ENCODE results near the gene DNMBP. TPM values are rescaled to one million over a fixed set of nuclear protein-coding genes. Genes with fewer than 3 reads are reported as not detected.

DNMBP gene
- total and polyA plus RNA-seq, 2 donors (not counting 3 experiments of a cell fraction or from before 2014, with no cell fraction given), result 32.0 to 53.4 TPM

GRCh38 chr10:99875473-99875872 is 134.3 kb downstream of the DNMBP start:
- Histone ChIP-seq H3K79me2 (ENCODE audit: control insufficient read depth, insufficient read depth, low read length) (peaks cover 10% of the 10 kb centered on the region), H3K9me3 (replicated peaks; ENCODE audit: control insufficient read depth, insufficient read depth, low read length) (no peaks in the 10 kb centered on the region), H4K20me1 (replicated peaks; ENCODE audit: control insufficient read depth, extremely low read depth, insufficient read depth, low read length) (no peaks in the 10 kb centered on the region), H3K36me3 (ENCODE audit: control insufficient read depth in 2 of 2, extremely low read depth in 1 of 2, insufficient read depth in 2 of 2, low read length in 2 of 2) (peaks cover 31 to 41% of the 10 kb centered on the region in 2 experiments), H3K9ac (replicated peaks; ENCODE audit: extremely low read depth, insufficient read depth, low read length) (no peak overlapping the region), H2AFZ (ENCODE audit: low read depth, low read length) (no peak overlapping the region), H3K4me3 (replicated peaks in 1 of 3; ENCODE audit: insufficient read depth in 1 of 3, low read depth in 1 of 3, low read length in 3 of 3) (no peak overlapping the region), H3K4me1 (ENCODE audit: control insufficient read depth, extremely low read depth, insufficient read depth, low read length) (peaks cover 7% of the 10 kb centered on the region), H3K9me1 (replicated peaks; ENCODE audit: control insufficient read depth, extremely low read depth, insufficient read depth, low read length) (no peaks in the 10 kb centered on the region), H3K27me3 (ENCODE audit: control insufficient read depth in 2 of 2, insufficient read depth in 2 of 2, low read length in 2 of 2) (no peaks in the 10 kb centered on the region), H3K4me2 (ENCODE audit: insufficient read depth, low read length) (no peak overlapping the region), H3K27ac (ENCODE audit: insufficient read depth, low read depth, low read length) (no peak overlapping the region)
- POLR2A ChIA-PET, result no interaction called here
- TF ChIP-seq EZH2 (IDR thresholded peaks at IDR 0.05; ENCODE audit: borderline replicate concordance, low read depth, low read length, severe bottlenecking) (no peak), MYC (IDR thresholded peaks at IDR 0.05; ENCODE audit: low read depth, low read length) (no peak), MAX (IDR thresholded peaks at IDR 0.05; ENCODE audit: insufficient read depth, insufficient read length) (no peak), FOS (IDR thresholded peaks at IDR 0.05; ENCODE audit: borderline replicate concordance, insufficient read depth, low read length) (no peak), GATA2 (IDR thresholded peaks at IDR 0.05; ENCODE audit: insufficient read depth, insufficient read length, low read depth, low read length) (no peak), POLR2A (IDR thresholded peaks at IDR 0.05; ENCODE audit: low read depth, low read length) (no peak), POLR2AphosphoS5 (IDR thresholded peaks at IDR 0.05; ENCODE audit: insufficient read depth, low read depth, low read length) (no peak), CTCF (IDR thresholded peaks at IDR 0.05; ENCODE audit: extremely low read depth in 1 of 2, insufficient read depth in 1 of 2, low read depth in 1 of 2, low read length in 2 of 2) (no peak), JUN (IDR thresholded peaks at IDR 0.05; ENCODE audit: borderline replicate concordance, insufficient read depth, insufficient read length, low read depth) (no peak)
- dilution Hi-C loops (cut with MboI; ENCODE audit: extremely low pct_ligation_motif_present, low sequenced_read_pairs), result no loop called here
- no TSS peak for BruUV-seq (replicated peaks)
- CTCF ChIA-PET, result interaction anchor here (1.7 kb wide), 1 partner anchor 30 kb away, joined by 5 read pairs; no protein-coding TSS in a partner anchor
- FAIRE-seq (no peak), DNase-seq (ENCODE audit: low read depth, low spot score) (no peak)
- intact Hi-C loops (cut with micrococcal nuclease), result no loop called here

Data from endothelial cell of umbilical vein (primary cell).